Endothelial cell (in vitro differentiated cells): ENCODE results near the gene NPY1R. TPM values are rescaled to one million over a fixed set of nuclear protein-coding genes. Genes with fewer than 3 reads are reported as not detected.

Source experiments
- DNase-seq: peaks from one replicate; pipeline ENCODE4 v3.0.0; 2021; ENCODE audit warnings: low spot score
- H3K27ac Mint-ChIP-seq: one replicate; pipeline ENCODE4 v1.8.0; 2021; ENCODE audit warnings: mixed read lengths, inconsistent platforms; ENCODE audit not compliant: unreplicated experiment
- H3K27me3 Mint-ChIP-seq: one replicate; pipeline ENCODE4 v1.8.0; 2021; ENCODE audit warnings: mild to moderate bottlenecking, moderate library complexity, mixed read lengths, inconsistent platforms; ENCODE audit not compliant: unreplicated experiment
- H3K36me3 Mint-ChIP-seq: one replicate; pipeline ENCODE4 v1.8.0; 2021; ENCODE audit warnings: mild to moderate bottlenecking, low read depth, mixed read lengths, inconsistent platforms; ENCODE audit not compliant: unreplicated experiment
- H3K4me1 Mint-ChIP-seq: one replicate; pipeline ENCODE4 v1.8.0; 2021; ENCODE audit warnings: mild to moderate bottlenecking, mixed read lengths, inconsistent platforms; ENCODE audit not compliant: unreplicated experiment
- H3K4me3 Mint-ChIP-seq: one replicate; pipeline ENCODE4 v1.8.0; 2021; ENCODE audit warnings: mild to moderate bottlenecking, mixed read lengths, inconsistent platforms; ENCODE audit not compliant: unreplicated experiment
- H3K9me3 Mint-ChIP-seq: one replicate; pipeline ENCODE4 v1.8.0; 2021; ENCODE audit warnings: mixed read lengths, inconsistent platforms; ENCODE audit not compliant: unreplicated experiment
- CTCF ChIP-seq: fragments of 200-600 bp; sonication (generic); IDR thresholded peaks from one replicate; pipeline ENCODE4 v1.5.0; 2021; ENCODE audit warnings: antibody characterized with exemption; ENCODE audit not compliant: unreplicated experiment
- total RNA-seq: library from RNA; stranded (reverse); fragmentation: NEBNext Ultra II Directional; extraction: Animal tissue kit (Norgen Biotek cat#: 25700); gene quantifications from one replicate; pipeline ENCODE4 v1.2.1, GENCODE V29; 2021; ENCODE audit not compliant: unreplicated experiment

NPY1R gene
- total RNA-seq, 1 donor from 2014 or later, result 2.6 TPM

- no peaks in the 10 kb centered on the region for H3K36me3 Mint-ChIP-seq
- H3K4me1 Mint-ChIP-seq, result no peaks in the 10 kb centered on the region
- DNase-seq, result no peak
- H3K27me3 Mint-ChIP-seq, result peaks cover 2% of the 10 kb centered on the region
- H3K27ac Mint-ChIP-seq, result no peak overlapping the region
- no peaks in the 10 kb centered on the region for H3K9me3 Mint-ChIP-seq
- no peak for TF ChIP-seq CTCF
- H3K4me3 Mint-ChIP-seq, result no peak overlapping the region
These were observed 29.3 kb downstream of the NPY1R start for GRCh38 chr4:163303069-163303468.

GRCh38 chr4:163300445-163300844 lies 32.0 kb downstream of the NPY1R start:
- TF ChIP-seq CTCF, result no peak
- DNase-seq, result no peak
- no peaks in the 10 kb centered on the region for H3K36me3 Mint-ChIP-seq
- no peaks in the 10 kb centered on the region for H3K4me1 Mint-ChIP-seq
- no peak overlapping the region for H3K4me3 Mint-ChIP-seq
- no peaks in the 10 kb centered on the region for H3K9me3 Mint-ChIP-seq
- H3K27ac Mint-ChIP-seq, result no peak overlapping the region
- H3K27me3 Mint-ChIP-seq, result peaks cover 2% of the 10 kb centered on the region

GRCh38 chr4:163295138-163295537 lies 37.3 kb downstream of the NPY1R start:
- no peaks in the 10 kb centered on the region for H3K36me3 Mint-ChIP-seq
- peaks cover 2% of the 10 kb centered on the region for H3K27me3 Mint-ChIP-seq
- no peak overlapping the region for H3K27ac Mint-ChIP-seq
- H3K9me3 Mint-ChIP-seq, result no peaks in the 10 kb centered on the region
- DNase-seq, result no peak
- no peaks in the 10 kb centered on the region for H3K4me1 Mint-ChIP-seq
- TF ChIP-seq CTCF, result no peak
- no peak overlapping the region for H3K4me3 Mint-ChIP-seq

- no peaks in the 10 kb centered on the region for H3K4me1 Mint-ChIP-seq
- H3K27me3 Mint-ChIP-seq, result no peaks in the 10 kb centered on the region
- no peak overlapping the region for H3K4me3 Mint-ChIP-seq
- no peaks in the 10 kb centered on the region for H3K36me3 Mint-ChIP-seq
- H3K9me3 Mint-ChIP-seq, result no peaks in the 10 kb centered on the region
- no peak overlapping the region for H3K27ac Mint-ChIP-seq
- no peak for TF ChIP-seq CTCF
- no peak for DNase-seq
These were observed 48.1 kb downstream of the NPY1R start for GRCh38 chr4:163284304-163284703.

- no peak for DNase-seq
- Mint-ChIP-seq H3K9me3 (no peaks in the 10 kb centered on the region), H3K36me3 (no peaks in the 10 kb centered on the region), H3K4me3 (no peak overlapping the region), H3K27ac (no peak overlapping the region), H3K27me3 (no peaks in the 10 kb centered on the region), H3K4me1 (no peaks in the 10 kb centered on the region)
- TF ChIP-seq CTCF, result no peak
These were observed 51.5 kb downstream of the NPY1R start for GRCh38 chr4:163280703-163281519.
